Measurements from ENCODE around the gene EDIL3. TPM values are rescaled to one million over a fixed set of nuclear protein-coding genes. Genes with fewer than 3 reads are reported as not detected.

Gene EDIL3
- total and polyA plus RNA-seq, 2 of the 8 experiments (the other 6 are each of a cell fraction or from before 2014, with no cell fraction given): 14.7 to 47.2 TPM

GRCh38 chr5:84373506-84373905 lies 11.2 kb downstream of the EDIL3 start:
- no peak overlapping the region for H3K4ac ChIP-seq (replicated peaks; ENCODE audit: insufficient read length, low read depth, low read length)
- H3K27ac ChIP-seq (ENCODE audit: low read depth, low read length): no peak overlapping the region
- H3K4me3 ChIP-seq (ENCODE audit: extremely low read depth in 1 of 4, insufficient read depth in 2 of 4, low read depth in 3 of 4, low read length in 4 of 4): no peak overlapping the region
- no peaks in the 10 kb centered on the region for H3K23me2 ChIP-seq (ENCODE audit: low read depth, low read length)
- TF ChIP-seq, protein P1, sequence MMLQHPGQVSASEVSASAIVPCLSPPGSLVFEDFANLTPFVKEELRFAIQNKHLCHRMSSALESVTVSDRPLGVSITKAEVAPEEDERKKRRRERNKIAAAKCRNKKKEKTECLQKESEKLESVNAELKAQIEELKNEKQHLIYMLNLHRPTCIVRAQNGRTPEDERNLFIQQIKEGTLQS (IDR thresholded peaks at IDR 0.05; ENCODE audit: insufficient read depth, low read depth, low read length): no peak
- no peak for TF ChIP-seq CBX8 (IDR thresholded peaks at IDR 0.05; ENCODE audit: borderline replicate concordance, low read depth, low read length)
- no peak for TF ChIP-seq CHD1 (IDR thresholded peaks at IDR 0.05; ENCODE audit: low read depth, low read length)
- TF ChIP-seq KDM1A (IDR thresholded peaks at IDR 0.05; ENCODE audit: borderline replicate concordance, low read length): no peak
- no peak for TF ChIP-seq RXRA (IDR thresholded peaks at IDR 0.05; ENCODE audit: insufficient read depth, low read depth, low read length)
- TF ChIP-seq GTF2F1 (IDR thresholded peaks at IDR 0.05; ENCODE audit: borderline replicate concordance, low read depth, low read length): no peak
- no peak for TF ChIP-seq RNF2 (IDR thresholded peaks at IDR 0.05; ENCODE audit: borderline replicate concordance, low read depth, low read length, missing control alignments, poor library complexity, severe bottlenecking)
- DNase-seq (ENCODE audit: low read depth in 1 of 2, low spot score in 2 of 2) (no peak), FAIRE-seq (no peak)
- no peak overlapping the region for H2BK15ac ChIP-seq (ENCODE audit: low read length)
- CTCF ChIA-PET (ENCODE audit: partially characterized antibody): interaction anchor here (0.6 to 1.1 kb wide), 2 partner anchors 24 to 401 kb away, joined by 3 read pairs; no protein-coding TSS in a partner anchor
- no peaks in the 10 kb centered on the region for H3K27me3 ChIP-seq (replicated peaks in 1 of 4; ENCODE audit: control insufficient read depth in 3 of 4, extremely low read depth in 1 of 4, insufficient read depth in 3 of 4, low read length in 3 of 4)
- H3K4me2 ChIP-seq (ENCODE audit: insufficient read depth in 1 of 2, low read depth in 2 of 2, low read length in 2 of 2): no peak overlapping the region
- H2AFZ ChIP-seq (ENCODE audit: low read length): no peak overlapping the region
- no peak overlapping the region for H3K14ac ChIP-seq (ENCODE audit: insufficient read length)
- no peak overlapping the region for H2BK120ac ChIP-seq (replicated peaks; ENCODE audit: low read depth, low read length)
- H2BK12ac ChIP-seq (ENCODE audit: low read depth, low read length): no peak overlapping the region
- H3K23ac ChIP-seq (ENCODE audit: insufficient read length): no peak overlapping the region
- H3K36me3 ChIP-seq (ENCODE audit: control insufficient read depth in 2 of 4, insufficient read depth in 4 of 4, low read length in 3 of 4): no peaks in the 10 kb centered on the region
- no peak overlapping the region for H3K56ac ChIP-seq (replicated peaks; ENCODE audit: insufficient read length, low read depth, low read length)
- no peak overlapping the region for H2BK20ac ChIP-seq (ENCODE audit: low read length)
- POLR2A ChIA-PET (ENCODE audit: partially characterized antibody): no interaction called here
- no peak overlapping the region for H3K9ac ChIP-seq (replicated peaks in 1 of 4; ENCODE audit: extremely low read depth in 1 of 4, low read depth in 3 of 4, low read length in 3 of 4)
- H3K79me1 ChIP-seq (ENCODE audit: low read depth, low read length): no peaks in the 10 kb centered on the region
- H4K5ac ChIP-seq (ENCODE audit: insufficient read length, low read depth, low read length): no peak overlapping the region
- no peak overlapping the region for H3K18ac ChIP-seq (ENCODE audit: extremely low read depth, low read length)
- no peaks in the 10 kb centered on the region for H3K9me3 ChIP-seq (ENCODE audit: insufficient read depth in 2 of 2, low read depth in 1 of 2, low read length in 1 of 2)
- 87% methylated on average over 2 of the region's 2 CpGs; no CpG with 5 or more reads in 1 of the 2 experiments for WGBS, 2 experiments (ENCODE audit: extremely low coverage in 1 of 2, insufficient coverage in 1 of 2, insufficient read length in 1 of 2, insufficient replicate concordance in 2 of 2, low coverage in 1 of 2, low lambda C conversion rate in 2 of 2, missing lambda C conversion rate in 1 of 2)
- no peak overlapping the region for H4K8ac ChIP-seq (ENCODE audit: extremely low read depth, insufficient read depth, low read length)
- H3K79me2 ChIP-seq (ENCODE audit: control insufficient read depth in 1 of 2, insufficient read depth in 2 of 2, low read length in 2 of 2): peaks cover 0 to 50% of the 10 kb centered on the region in 2 experiments; a peak in 2 of 4 replicates
- no peak overlapping the region for H4K91ac ChIP-seq (replicated peaks; ENCODE audit: insufficient read length, low read length)
- H3K4me1 ChIP-seq (replicated peaks in 1 of 4; ENCODE audit: control insufficient read depth in 3 of 4, insufficient read depth in 4 of 4, low read length in 3 of 4): peaks cover 0 to 3% (median 0%) of the 10 kb centered on the region in 4 experiments; a peak in 1 of 7 replicates
- H2BK5ac ChIP-seq (ENCODE audit: low read depth, low read length): no peak overlapping the region
- no peak overlapping the region for H2AK5ac ChIP-seq (ENCODE audit: low read depth, low read length)
- H4K20me1 ChIP-seq (replicated peaks in 1 of 2; ENCODE audit: control insufficient read depth in 1 of 2, insufficient read depth in 2 of 2, low read length in 2 of 2): no peaks in the 10 kb centered on the region

Measured in H1 (cell line).